ENCODE results near the gene RBMX. TPM values are rescaled to one million over a fixed set of nuclear protein-coding genes. Genes with fewer than 3 reads are reported as not detected.

RBMX gene
- total RNA-seq, 1 donor from 2014 or later = 532 TPM

GRCh38 chrX:136856551-136856950 lies 24.0 kb downstream of the RBMX start:
- Mint-ChIP-seq H3K27ac (ENCODE audit: unreplicated experiment) (no peak overlapping the region), H3K9me3 (peaks cover 2% of the 10 kb centered on the region), H3K4me1 (peaks cover 6% of the 10 kb centered on the region), H3K36me3 (ENCODE audit: low read depth) (peaks cover 39% of the 10 kb centered on the region), H3K4me3 (no peak overlapping the region), H3K27me3 (ENCODE audit: low read depth) (no peaks in the 10 kb centered on the region)
- TF ChIP-seq CTCF (conservative IDR thresholded peaks at IDR 0.05) = no peak
- DNase-seq (ENCODE audit: low read depth, low spot score) = no peak

GRCh38 chrX:136856050-136856449 lies 24.5 kb downstream of the RBMX start:
- H3K36me3 Mint-ChIP-seq (ENCODE audit: low read depth) = peaks cover 34% of the 10 kb centered on the region

GRCh38 chrX:136851526-136851925 lies 29.0 kb downstream of the RBMX start:
- Mint-ChIP-seq H3K9me3 (no peaks in the 10 kb centered on the region), H3K4me1 (no peaks in the 10 kb centered on the region), H3K36me3 (ENCODE audit: low read depth) (peaks cover 31% of the 10 kb centered on the region), H3K27ac (ENCODE audit: unreplicated experiment) (no peak overlapping the region), H3K4me3 (no peak overlapping the region), H3K27me3 (ENCODE audit: low read depth) (no peaks in the 10 kb centered on the region)
- no peak for DNase-seq (ENCODE audit: low read depth, low spot score)
- no peak for TF ChIP-seq CTCF (conservative IDR thresholded peaks at IDR 0.05)

More at GRCh38 chrX:136856050-136856449, 24.5 kb downstream of the RBMX start:
- no peak for DNase-seq (ENCODE audit: low read depth, low spot score)
- no peak overlapping the region for H3K27ac Mint-ChIP-seq (ENCODE audit: unreplicated experiment)
- H3K4me1 Mint-ChIP-seq = peaks cover 5% of the 10 kb centered on the region
- no peak for TF ChIP-seq CTCF (conservative IDR thresholded peaks at IDR 0.05)
- peaks cover 2% of the 10 kb centered on the region for H3K9me3 Mint-ChIP-seq
- H3K4me3 Mint-ChIP-seq = no peak overlapping the region
- H3K27me3 Mint-ChIP-seq (ENCODE audit: low read depth) = no peaks in the 10 kb centered on the region

GRCh38 chrX:136850441-136851175 lies 29.9 kb downstream of the RBMX start:
- Mint-ChIP-seq H3K4me1 (no peaks in the 10 kb centered on the region), H3K36me3 (ENCODE audit: low read depth) (peaks cover 35% of the 10 kb centered on the region), H3K27me3 (ENCODE audit: low read depth) (no peaks in the 10 kb centered on the region), H3K27ac (ENCODE audit: unreplicated experiment) (no peak overlapping the region), H3K4me3 (no peak overlapping the region), H3K9me3 (no peaks in the 10 kb centered on the region)
- no peak for DNase-seq (ENCODE audit: low read depth, low spot score)
- no peak for TF ChIP-seq CTCF (conservative IDR thresholded peaks at IDR 0.05)

- Mint-ChIP-seq H3K9me3 (peaks cover 3% of the 10 kb centered on the region), H3K27ac (ENCODE audit: unreplicated experiment) (no peak overlapping the region), H3K4me3 (no peak overlapping the region), H3K4me1 (no peaks in the 10 kb centered on the region), H3K27me3 (ENCODE audit: low read depth) (no peaks in the 10 kb centered on the region), H3K36me3 (ENCODE audit: low read depth) (peaks cover 36% of the 10 kb centered on the region)
- no peak for DNase-seq (ENCODE audit: low read depth, low spot score)
- no peak for TF ChIP-seq CTCF (conservative IDR thresholded peaks at IDR 0.05)
These were observed 31.1 kb downstream of the RBMX start for GRCh38 chrX:136849395-136849794.

All from neural crest cell (in vitro differentiated cells).